ENCODE measurements around the gene TTC7B.

DNA sequence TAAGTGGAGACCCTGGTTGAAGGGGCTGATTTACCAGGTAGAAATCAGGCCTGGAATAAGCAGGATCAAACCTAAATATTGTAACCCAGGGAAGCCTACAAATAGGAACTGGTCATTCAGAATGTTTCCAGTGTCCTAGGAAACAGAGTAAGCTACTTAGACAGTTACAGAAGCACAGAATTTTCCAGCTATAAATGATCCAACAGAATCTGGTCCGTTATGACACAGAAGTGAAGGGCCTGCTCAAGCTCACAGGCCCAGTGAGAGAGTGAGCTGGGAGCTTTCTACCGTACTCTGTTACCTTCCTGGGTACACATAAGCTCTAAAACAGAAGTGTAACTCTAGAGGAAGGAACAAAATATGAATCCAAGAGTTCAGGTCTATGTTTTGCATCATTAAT is 119.1 kb downstream of the TTC7B start:
- no peak for TF ChIP-seq EZH2 (IDR thresholded peaks at IDR 0.05; ENCODE audit: low read length)
- TF ChIP-seq, protein P1, sequence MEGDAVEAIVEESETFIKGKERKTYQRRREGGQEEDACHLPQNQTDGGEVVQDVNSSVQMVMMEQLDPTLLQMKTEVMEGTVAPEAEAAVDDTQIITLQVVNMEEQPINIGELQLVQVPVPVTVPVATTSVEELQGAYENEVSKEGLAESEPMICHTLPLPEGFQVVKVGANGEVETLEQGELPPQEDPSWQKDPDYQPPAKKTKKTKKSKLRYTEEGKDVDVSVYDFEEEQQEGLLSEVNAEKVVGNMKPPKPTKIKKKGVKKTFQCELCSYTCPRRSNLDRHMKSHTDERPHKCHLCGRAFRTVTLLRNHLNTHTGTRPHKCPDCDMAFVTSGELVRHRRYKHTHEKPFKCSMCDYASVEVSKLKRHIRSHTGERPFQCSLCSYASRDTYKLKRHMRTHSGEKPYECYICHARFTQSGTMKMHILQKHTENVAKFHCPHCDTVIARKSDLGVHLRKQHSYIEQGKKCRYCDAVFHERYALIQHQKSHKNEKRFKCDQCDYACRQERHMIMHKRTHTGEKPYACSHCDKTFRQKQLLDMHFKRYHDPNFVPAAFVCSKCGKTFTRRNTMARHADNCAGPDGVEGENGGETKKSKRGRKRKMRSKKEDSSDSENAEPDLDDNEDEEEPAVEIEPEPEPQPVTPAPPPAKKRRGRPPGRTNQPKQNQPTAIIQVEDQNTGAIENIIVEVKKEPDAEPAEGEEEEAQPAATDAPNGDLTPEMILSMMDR (optimal IDR thresholded peaks at IDR 0.05 in 1 of 3, IDR thresholded peaks at IDR 0.05 in 1 of 3, conservative IDR thresholded peaks at IDR 0.05 in 1 of 3; ENCODE audit: extremely low read depth in 1 of 3, insufficient read depth in 2 of 3, low read length in 3 of 3): no peak

All from keratinocyte (primary cell).